ENCODE data around the gene ARHGAP19. TPM values are rescaled to one million over a fixed set of nuclear protein-coding genes. Genes with fewer than 3 reads are reported as not detected.

The ARHGAP19 gene
- total RNA-seq, 1 donor from 2014 or later, result 15.4 TPM

DNA sequence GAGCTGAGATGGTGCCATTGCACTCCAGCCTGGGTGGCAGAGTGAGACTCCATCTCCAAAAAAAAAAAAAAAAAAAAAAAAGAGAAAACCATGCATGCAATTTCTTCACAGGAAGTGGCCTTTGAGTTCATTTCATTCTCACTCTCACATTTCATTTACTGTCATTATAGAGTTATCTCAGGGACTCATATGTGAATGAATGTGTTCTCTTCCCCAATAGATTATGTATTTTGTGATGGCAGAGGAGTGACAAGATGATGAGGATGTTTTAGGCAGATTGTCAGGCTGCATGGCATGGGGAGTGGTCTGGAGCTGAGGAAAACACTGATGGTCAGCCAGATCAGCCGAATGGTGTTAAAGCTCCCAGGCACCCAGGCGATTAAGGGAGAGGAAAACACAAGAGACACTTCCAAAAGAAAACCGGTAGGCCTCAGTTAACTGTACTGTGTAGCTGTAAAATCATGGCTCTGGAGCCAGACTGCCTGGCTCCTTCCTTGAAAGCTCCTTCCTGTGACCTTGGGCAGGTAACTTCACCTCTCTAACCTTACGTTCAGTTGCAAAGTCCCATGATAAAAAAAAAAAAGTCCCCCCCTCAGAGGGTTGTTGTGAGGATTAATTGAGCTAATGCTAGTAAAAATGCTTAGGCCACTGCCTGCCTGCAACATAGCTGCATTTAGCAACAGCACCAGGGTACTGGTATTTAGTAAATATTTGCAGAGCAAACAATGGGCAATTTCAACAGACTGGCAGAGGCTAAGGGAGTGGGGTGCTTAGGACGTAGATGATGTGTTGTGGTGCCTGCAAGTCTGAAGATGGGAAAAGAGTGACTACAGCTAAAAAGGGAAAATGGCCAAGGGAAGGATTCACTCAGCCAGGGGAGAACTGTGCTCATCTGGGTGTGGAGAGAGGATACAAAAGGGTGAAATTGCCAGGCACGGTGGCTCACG, 35.2 kb upstream of the ARHGAP19 start:
- H3K4me3 ChIP-seq, result no peak overlapping the region
- intact Hi-C loops (cut with DNase I), result no loop called here
- TF ChIP-seq CTCF (IDR thresholded peaks at IDR 0.05), result no peak
- no peaks in the 10 kb centered on the region for H3K9me3 ChIP-seq
- H3K4me1 ChIP-seq, result peaks cover 55% of the 10 kb centered on the region
- H3K27ac ChIP-seq, result peak overlapping the region; percentile 64
- DNase-seq, result no peak
- ATAC-seq, result peak; percentile 87 to 90
- H3K36me3 ChIP-seq, result peaks cover 17% of the 10 kb centered on the region
- H3K27me3 ChIP-seq (ENCODE audit: low read depth), result no peaks in the 10 kb centered on the region

DNA sequence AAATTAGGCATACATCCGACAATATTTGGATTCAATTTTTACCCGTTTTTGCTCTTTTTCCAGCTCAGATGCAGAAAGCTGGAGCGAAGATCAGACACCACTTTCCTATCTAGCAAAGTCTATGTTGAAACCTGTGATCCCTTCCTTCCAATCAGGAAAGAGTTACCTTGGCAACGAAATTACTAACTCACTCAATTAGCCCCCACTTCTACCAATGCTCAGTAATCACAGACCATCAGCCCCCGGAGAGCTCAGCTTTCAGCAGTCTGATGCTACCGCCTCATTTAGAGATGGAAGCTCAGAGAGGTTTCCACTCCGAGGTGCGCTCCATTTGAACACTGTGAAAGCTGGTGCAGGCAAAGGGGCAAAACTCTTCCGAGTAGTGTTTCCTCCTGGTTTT, 33.3 kb upstream of the ARHGAP19 start:
- DNase-seq, result no peak
- H3K27me3 ChIP-seq (ENCODE audit: low read depth), result no peaks in the 10 kb centered on the region
- no peak for TF ChIP-seq CTCF (IDR thresholded peaks at IDR 0.05)
- H3K9me3 ChIP-seq, result no peaks in the 10 kb centered on the region
- H3K27ac ChIP-seq, result no peak overlapping the region
- intact Hi-C loops (cut with DNase I), result no loop called here
- H3K4me1 ChIP-seq, result peaks cover 58% of the 10 kb centered on the region
- no peak overlapping the region for H3K4me3 ChIP-seq
- H3K36me3 ChIP-seq, result peaks cover 12% of the 10 kb centered on the region
- no peak for ATAC-seq

- intact Hi-C loops (cut with DNase I), result no loop called here
- peaks cover 52% of the 10 kb centered on the region for H3K4me1 ChIP-seq
- TF ChIP-seq CTCF (IDR thresholded peaks at IDR 0.05), result no peak
Observed at GRCh38 chr10:97323501-97323900, 31.1 kb upstream of the ARHGAP19 start.

DNA sequence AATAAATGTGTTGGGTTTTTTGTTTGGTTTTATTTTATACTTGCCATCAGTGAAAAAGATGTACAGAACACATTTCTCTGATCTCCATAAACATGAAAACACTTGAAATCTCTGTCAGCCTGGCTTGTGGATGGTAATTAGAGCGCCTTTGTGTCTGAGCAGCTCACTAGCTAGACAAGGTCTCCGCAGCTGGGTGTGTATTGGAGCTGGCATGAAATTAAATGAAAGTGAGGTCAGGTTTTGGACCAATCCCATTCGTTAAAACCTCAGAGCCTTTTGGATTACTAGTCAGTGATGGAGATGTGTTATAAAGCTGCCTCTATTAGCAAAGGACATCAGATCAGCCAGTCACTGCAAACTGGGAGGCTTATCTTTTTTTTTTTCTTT, 29.4 kb upstream of the ARHGAP19 start:
- Histone ChIP-seq H3K9me3 (no peaks in the 10 kb centered on the region), H3K4me1 (peaks cover 40% of the 10 kb centered on the region), H3K4me3 (peak overlapping the region; percentile 79), H3K27ac (peak overlapping the region; percentile 99), H3K27me3 (ENCODE audit: low read depth) (no peaks in the 10 kb centered on the region), H3K36me3 (no peaks in the 10 kb centered on the region)
- TF ChIP-seq CTCF (IDR thresholded peaks at IDR 0.05), result no peak
- ATAC-seq, result no peak
- intact Hi-C loops (cut with DNase I), result no loop called here
- DNase-seq, result no peak

More at GRCh38 chr10:97323501-97323900, 31.1 kb upstream of the ARHGAP19 start:
- H3K27ac ChIP-seq, result no peak overlapping the region
- H3K9me3 ChIP-seq, result no peaks in the 10 kb centered on the region
- H3K36me3 ChIP-seq, result peaks cover 3% of the 10 kb centered on the region
- no peak overlapping the region for H3K4me3 ChIP-seq
- no peaks in the 10 kb centered on the region for H3K27me3 ChIP-seq (ENCODE audit: low read depth)
- DNase-seq, result no peak
- ATAC-seq, result no peak

DNA sequence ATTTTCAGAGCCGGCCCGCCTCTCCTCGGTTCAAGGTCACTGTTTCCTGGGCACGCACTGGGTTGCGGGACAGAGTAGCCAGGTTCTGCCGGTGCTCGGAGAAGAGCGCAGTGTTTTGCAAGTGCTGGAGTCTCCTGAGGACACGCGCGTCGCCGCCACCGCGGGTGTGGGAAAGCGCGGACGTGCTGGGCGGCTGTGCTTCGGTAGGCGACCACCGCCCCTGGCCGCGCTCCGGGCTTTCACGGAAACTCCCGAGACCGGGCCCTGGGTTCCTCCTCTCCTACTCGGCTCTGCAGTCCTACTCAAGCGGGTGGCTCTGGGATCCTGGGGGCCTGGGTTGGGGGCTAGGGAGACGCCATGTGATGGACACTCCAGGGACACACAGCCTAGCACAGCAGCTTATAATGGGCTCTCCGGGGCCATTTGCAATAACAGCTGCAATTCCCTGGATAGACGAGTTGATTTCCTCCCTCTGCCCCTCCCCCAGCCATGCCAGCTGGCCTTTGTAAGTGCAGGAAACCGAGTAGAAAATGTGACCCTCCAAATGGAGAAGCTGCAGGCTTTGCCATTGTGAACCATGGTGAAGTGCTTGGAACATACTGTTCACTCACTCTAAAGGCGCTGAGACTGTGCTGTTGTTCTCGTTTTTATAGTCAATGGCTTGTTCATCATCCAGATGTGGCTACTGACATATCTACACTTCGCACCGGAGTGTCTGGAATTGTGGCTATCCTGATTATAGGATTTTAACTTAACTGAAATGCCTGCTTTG, 28.8 kb upstream of the ARHGAP19 start:
- Histone ChIP-seq H3K36me3 (no peaks in the 10 kb centered on the region), H3K27ac (peak overlapping the region; percentile 99)
- ATAC-seq, result peak in 1 of 2 donors; percentile 22

More for the DNA sequence above, 28.8 kb upstream of the ARHGAP19 start:
- peak; percentile 73 for DNase-seq
- peak overlapping the region; percentile 79 for H3K4me3 ChIP-seq
- H3K27me3 ChIP-seq (ENCODE audit: low read depth), result no peaks in the 10 kb centered on the region
- H3K9me3 ChIP-seq, result no peaks in the 10 kb centered on the region
- no peak for TF ChIP-seq CTCF (IDR thresholded peaks at IDR 0.05)
- peaks cover 39% of the 10 kb centered on the region for H3K4me1 ChIP-seq
- intact Hi-C loops (cut with DNase I), result no loop called here
